Measurements from ENCODE around the gene SND1. TPM values are rescaled to one million over a fixed set of nuclear protein-coding genes. Genes with fewer than 3 reads are reported as not detected.

The SND1 gene
- total and polyA plus RNA-seq, 2 donors from 2014 or later, result 83.0 to 154 TPM

- Histone ChIP-seq H3K27me3 (ENCODE audit: control insufficient read depth, insufficient read depth, low read length) (no peaks in the 10 kb centered on the region), H3K27ac (ENCODE audit: low read depth in 2 of 2, low read length in 2 of 2) (no peak overlapping the region), H3K4me1 (ENCODE audit: control insufficient read depth in 2 of 3, insufficient read depth in 2 of 3, low read depth in 1 of 3, low read length in 3 of 3) (peaks cover 0 to 8% (median 0%) of the 10 kb centered on the region in 3 donors), H3K4me3 (ENCODE audit: low read length in 3 of 3) (no peak overlapping the region), H3K36me3 (ENCODE audit: control insufficient read depth in 2 of 3, insufficient read depth in 3 of 3, low read length in 3 of 3) (no peaks in the 10 kb centered on the region), H3K9ac (ENCODE audit: low read length in 3 of 3) (no peak overlapping the region), H3K9me3 (ENCODE audit: control insufficient read depth in 2 of 3, insufficient read depth in 1 of 3, low read length in 3 of 3) (no peaks in the 10 kb centered on the region)
- DNase-seq (no peak), FAIRE-seq (no peak)
- intact Hi-C loops (cut with DNase I), result no loop called here
- TF ChIP-seq, protein P1, sequence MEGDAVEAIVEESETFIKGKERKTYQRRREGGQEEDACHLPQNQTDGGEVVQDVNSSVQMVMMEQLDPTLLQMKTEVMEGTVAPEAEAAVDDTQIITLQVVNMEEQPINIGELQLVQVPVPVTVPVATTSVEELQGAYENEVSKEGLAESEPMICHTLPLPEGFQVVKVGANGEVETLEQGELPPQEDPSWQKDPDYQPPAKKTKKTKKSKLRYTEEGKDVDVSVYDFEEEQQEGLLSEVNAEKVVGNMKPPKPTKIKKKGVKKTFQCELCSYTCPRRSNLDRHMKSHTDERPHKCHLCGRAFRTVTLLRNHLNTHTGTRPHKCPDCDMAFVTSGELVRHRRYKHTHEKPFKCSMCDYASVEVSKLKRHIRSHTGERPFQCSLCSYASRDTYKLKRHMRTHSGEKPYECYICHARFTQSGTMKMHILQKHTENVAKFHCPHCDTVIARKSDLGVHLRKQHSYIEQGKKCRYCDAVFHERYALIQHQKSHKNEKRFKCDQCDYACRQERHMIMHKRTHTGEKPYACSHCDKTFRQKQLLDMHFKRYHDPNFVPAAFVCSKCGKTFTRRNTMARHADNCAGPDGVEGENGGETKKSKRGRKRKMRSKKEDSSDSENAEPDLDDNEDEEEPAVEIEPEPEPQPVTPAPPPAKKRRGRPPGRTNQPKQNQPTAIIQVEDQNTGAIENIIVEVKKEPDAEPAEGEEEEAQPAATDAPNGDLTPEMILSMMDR (IDR thresholded peaks at IDR 0.05; ENCODE audit: borderline replicate concordance, extremely low read depth, insufficient read depth), result no peak
These were observed 108.5 kb downstream of the SND1 start for GRCh38 chr7:127760436-127761031.

GRCh38 chr7:127761196-127761595 is 109.2 kb downstream of the SND1 start:
- no peak for FAIRE-seq

GRCh38 chr7:127764681-127765080 is 112.7 kb downstream of the SND1 start:
- no peak overlapping the region for H3K9ac ChIP-seq (ENCODE audit: low read length in 3 of 3)
- no peaks in the 10 kb centered on the region for H3K27me3 ChIP-seq (ENCODE audit: control insufficient read depth, insufficient read depth, low read length)
- H3K9me3 ChIP-seq (ENCODE audit: control insufficient read depth in 2 of 3, insufficient read depth in 1 of 3, low read length in 3 of 3), result no peaks in the 10 kb centered on the region
- H3K27ac ChIP-seq (ENCODE audit: low read depth in 2 of 2, low read length in 2 of 2), result no peak overlapping the region
- DNase-seq (no peak), FAIRE-seq (no peak)
- peaks cover 0 to 5% (median 0%) of the 10 kb centered on the region in 3 donors for H3K4me1 ChIP-seq (ENCODE audit: control insufficient read depth in 2 of 3, insufficient read depth in 2 of 3, low read depth in 1 of 3, low read length in 3 of 3)
- H3K4me3 ChIP-seq (ENCODE audit: low read length in 3 of 3), result no peak overlapping the region
- intact Hi-C loops (cut with DNase I), result no loop called here
- no peaks in the 10 kb centered on the region for H3K36me3 ChIP-seq (ENCODE audit: control insufficient read depth in 2 of 3, insufficient read depth in 3 of 3, low read length in 3 of 3)
- TF ChIP-seq, protein P1 (IDR thresholded peaks at IDR 0.05; ENCODE audit: borderline replicate concordance, extremely low read depth, insufficient read depth), result no peak

More at GRCh38 chr7:127761196-127761595, 109.2 kb downstream of the SND1 start:
- TF ChIP-seq, protein P1 (IDR thresholded peaks at IDR 0.05; ENCODE audit: borderline replicate concordance, extremely low read depth, insufficient read depth), result no peak
- H3K27ac ChIP-seq (ENCODE audit: low read depth in 2 of 2, low read length in 2 of 2), result no peak overlapping the region
- peaks cover 0 to 8% (median 0%) of the 10 kb centered on the region in 3 donors for H3K4me1 ChIP-seq (ENCODE audit: control insufficient read depth in 2 of 3, insufficient read depth in 2 of 3, low read depth in 1 of 3, low read length in 3 of 3)
- no peak for DNase-seq
- no peaks in the 10 kb centered on the region for H3K36me3 ChIP-seq (ENCODE audit: control insufficient read depth in 2 of 3, insufficient read depth in 3 of 3, low read length in 3 of 3)
- H3K9ac ChIP-seq (ENCODE audit: low read length in 3 of 3), result no peak overlapping the region
- no peaks in the 10 kb centered on the region for H3K9me3 ChIP-seq (ENCODE audit: control insufficient read depth in 2 of 3, insufficient read depth in 1 of 3, low read length in 3 of 3)
- H3K27me3 ChIP-seq (ENCODE audit: control insufficient read depth, insufficient read depth, low read length), result no peaks in the 10 kb centered on the region
- no peak overlapping the region for H3K4me3 ChIP-seq (ENCODE audit: low read length in 3 of 3)
- intact Hi-C loops (cut with DNase I), result no loop called here

DNA sequence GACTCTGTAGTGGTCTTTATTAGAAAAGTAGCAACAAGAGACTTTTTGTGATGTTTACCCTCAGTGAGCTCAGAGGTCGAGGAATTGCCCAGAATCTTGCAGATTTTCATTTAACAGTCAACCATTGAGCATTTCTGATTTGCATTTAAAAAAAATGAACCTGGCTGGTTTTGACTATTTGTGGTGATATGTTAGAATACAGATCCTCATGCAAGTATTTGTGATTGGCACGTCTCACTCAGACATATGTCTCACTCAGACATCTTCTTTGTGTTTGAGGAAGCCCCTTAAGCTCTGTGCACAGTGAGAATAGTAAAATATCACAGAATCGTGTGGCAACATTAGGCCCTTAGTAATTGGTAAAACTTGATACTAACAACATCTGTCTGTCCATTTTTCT is 113.2 kb downstream of the SND1 start:
- TF ChIP-seq, protein P1 (IDR thresholded peaks at IDR 0.05; ENCODE audit: borderline replicate concordance, extremely low read depth, insufficient read depth), result no peak
- intact Hi-C loops (cut with DNase I), result no loop called here
- Histone ChIP-seq H3K4me1 (ENCODE audit: control insufficient read depth in 2 of 3, insufficient read depth in 2 of 3, low read depth in 1 of 3, low read length in 3 of 3) (peaks cover 0 to under 1% (median 0%) of the 10 kb centered on the region in 3 donors), H3K36me3 (ENCODE audit: control insufficient read depth in 2 of 3, insufficient read depth in 3 of 3, low read length in 3 of 3) (no peaks in the 10 kb centered on the region), H3K9me3 (ENCODE audit: control insufficient read depth in 2 of 3, insufficient read depth in 1 of 3, low read length in 3 of 3) (no peaks in the 10 kb centered on the region), H3K9ac (ENCODE audit: low read length in 3 of 3) (no peak overlapping the region), H3K27me3 (ENCODE audit: control insufficient read depth, insufficient read depth, low read length) (no peaks in the 10 kb centered on the region), H3K4me3 (ENCODE audit: low read length in 3 of 3) (no peak overlapping the region), H3K27ac (ENCODE audit: low read depth in 2 of 2, low read length in 2 of 2) (no peak overlapping the region)
- FAIRE-seq (no peak), DNase-seq (no peak)

All from kidney (tissue), 14 donors.